ENCODE measurements around the gene OR10C1.

DNA sequence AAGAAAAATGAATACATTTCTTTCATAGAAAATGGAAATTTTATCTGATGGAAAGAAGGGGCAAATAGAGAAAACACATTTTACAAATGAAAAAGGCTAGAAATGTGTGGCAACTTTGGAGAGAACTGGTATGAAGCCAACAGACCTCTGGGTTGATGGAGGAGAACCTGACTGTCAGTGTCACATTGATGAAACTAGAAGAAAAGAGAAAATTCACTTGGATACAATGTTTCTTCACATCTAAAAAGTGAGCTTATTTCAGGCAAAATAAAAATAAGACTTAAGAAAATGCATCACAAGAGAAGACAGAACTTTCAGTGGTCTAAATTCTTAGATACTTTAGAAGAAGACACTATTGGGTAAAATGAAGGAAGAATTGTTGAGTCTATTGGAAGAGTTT is 43.8 kb upstream of the OR10C1 start, which contains the start of gene OR12D2:
- TF ChIP-seq ZNF335 (CRISPR knock-in tag; IDR thresholded peaks at IDR 0.05) (no peak), GLI4 (CRISPR knock-in tag; IDR thresholded peaks at IDR 0.05; ENCODE audit: borderline replicate concordance) (no peak), MYC (CRISPR knock-in tag; IDR thresholded peaks at IDR 0.05; ENCODE audit: borderline replicate concordance) (no peak), AKAP8 (CRISPR knock-in tag; IDR thresholded peaks at IDR 0.05) (no peak), SUZ12 (IDR thresholded peaks at IDR 0.05; ENCODE audit: low read depth, low read length) (no peak), ELK4 (CRISPR knock-in tag; IDR thresholded peaks at IDR 0.05; ENCODE audit: borderline replicate concordance) (no peak), RAD21 (CRISPR knock-in tag; IDR thresholded peaks at IDR 0.05) (no peak), NCOA5 (CRISPR knock-in tag; IDR thresholded peaks at IDR 0.05) (no peak), CEBPB (IDR thresholded peaks at IDR 0.05; ENCODE audit: borderline replicate concordance, low read depth, low read length) (no peak), HDAC2 (CRISPR knock-in tag; IDR thresholded peaks at IDR 0.05) (no peak)
- TF ChIP-seq, protein P1, sequence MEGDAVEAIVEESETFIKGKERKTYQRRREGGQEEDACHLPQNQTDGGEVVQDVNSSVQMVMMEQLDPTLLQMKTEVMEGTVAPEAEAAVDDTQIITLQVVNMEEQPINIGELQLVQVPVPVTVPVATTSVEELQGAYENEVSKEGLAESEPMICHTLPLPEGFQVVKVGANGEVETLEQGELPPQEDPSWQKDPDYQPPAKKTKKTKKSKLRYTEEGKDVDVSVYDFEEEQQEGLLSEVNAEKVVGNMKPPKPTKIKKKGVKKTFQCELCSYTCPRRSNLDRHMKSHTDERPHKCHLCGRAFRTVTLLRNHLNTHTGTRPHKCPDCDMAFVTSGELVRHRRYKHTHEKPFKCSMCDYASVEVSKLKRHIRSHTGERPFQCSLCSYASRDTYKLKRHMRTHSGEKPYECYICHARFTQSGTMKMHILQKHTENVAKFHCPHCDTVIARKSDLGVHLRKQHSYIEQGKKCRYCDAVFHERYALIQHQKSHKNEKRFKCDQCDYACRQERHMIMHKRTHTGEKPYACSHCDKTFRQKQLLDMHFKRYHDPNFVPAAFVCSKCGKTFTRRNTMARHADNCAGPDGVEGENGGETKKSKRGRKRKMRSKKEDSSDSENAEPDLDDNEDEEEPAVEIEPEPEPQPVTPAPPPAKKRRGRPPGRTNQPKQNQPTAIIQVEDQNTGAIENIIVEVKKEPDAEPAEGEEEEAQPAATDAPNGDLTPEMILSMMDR (CRISPR knock-in tag; IDR thresholded peaks at IDR 0.05) = no peak

Data from HepG2 (cell line).